ENCODE data around the gene GAS7. TPM values are rescaled to one million over a fixed set of nuclear protein-coding genes. Genes with fewer than 3 reads are reported as not detected.

Gene GAS7
- total and polyA plus RNA-seq, 4 donors: 9.0 to 112 (median 46.1) TPM

DNA sequence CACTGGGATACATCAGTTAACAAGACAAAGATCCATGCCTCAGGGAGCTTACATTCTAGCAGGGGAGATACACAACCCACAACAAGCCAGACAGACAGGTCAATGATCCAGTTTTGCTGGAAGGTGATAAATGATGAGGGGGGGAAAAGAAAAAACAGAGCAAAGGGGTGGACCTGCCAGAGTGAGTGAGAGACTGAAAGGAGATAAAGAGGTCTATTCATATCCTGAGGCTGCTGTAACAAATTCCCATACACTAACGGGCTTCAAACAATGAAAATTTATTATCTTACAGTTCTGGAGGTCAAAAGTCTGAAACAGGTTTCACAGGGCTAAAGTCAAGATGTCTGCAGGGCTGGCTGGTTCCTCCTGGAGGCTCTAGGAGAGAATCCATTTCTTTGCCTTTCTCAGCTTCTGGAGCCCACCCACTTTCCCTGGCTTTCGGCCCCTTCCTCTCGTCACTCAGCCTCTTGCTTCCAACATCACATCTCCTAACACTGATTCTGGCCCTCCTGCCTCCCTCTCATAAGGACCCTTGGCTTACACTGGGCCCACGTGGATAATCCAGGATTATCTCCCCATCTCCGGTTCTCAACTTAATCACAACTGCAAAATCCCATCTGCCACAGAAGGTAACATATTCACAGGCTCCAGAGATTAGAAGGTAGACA is 81.5 kb downstream of the GAS7 start:
- no peak overlapping the region for H3K9ac ChIP-seq (ENCODE audit: insufficient read depth in 1 of 2, low read length in 2 of 2)
- H3K27ac ChIP-seq (ENCODE audit: low read depth in 1 of 2, low read length in 1 of 2): no peak overlapping the region
- H3K4me3 ChIP-seq: no peak overlapping the region
- H3K4me1 ChIP-seq (ENCODE audit: control insufficient read depth in 5 of 5, insufficient read depth in 5 of 5, low read length in 5 of 5): peaks cover 0 to 62% (median 24%) of the 10 kb centered on the region in 5 donors
- 71 to 91% methylated on average over 5 of the region's 5 CpGs for WGBS, 2 donors
- H3K36me3 ChIP-seq (ENCODE audit: control insufficient read depth in 4 of 4, insufficient read depth in 4 of 4, low read length in 4 of 4): no peaks in the 10 kb centered on the region
- TF ChIP-seq, protein P1, sequence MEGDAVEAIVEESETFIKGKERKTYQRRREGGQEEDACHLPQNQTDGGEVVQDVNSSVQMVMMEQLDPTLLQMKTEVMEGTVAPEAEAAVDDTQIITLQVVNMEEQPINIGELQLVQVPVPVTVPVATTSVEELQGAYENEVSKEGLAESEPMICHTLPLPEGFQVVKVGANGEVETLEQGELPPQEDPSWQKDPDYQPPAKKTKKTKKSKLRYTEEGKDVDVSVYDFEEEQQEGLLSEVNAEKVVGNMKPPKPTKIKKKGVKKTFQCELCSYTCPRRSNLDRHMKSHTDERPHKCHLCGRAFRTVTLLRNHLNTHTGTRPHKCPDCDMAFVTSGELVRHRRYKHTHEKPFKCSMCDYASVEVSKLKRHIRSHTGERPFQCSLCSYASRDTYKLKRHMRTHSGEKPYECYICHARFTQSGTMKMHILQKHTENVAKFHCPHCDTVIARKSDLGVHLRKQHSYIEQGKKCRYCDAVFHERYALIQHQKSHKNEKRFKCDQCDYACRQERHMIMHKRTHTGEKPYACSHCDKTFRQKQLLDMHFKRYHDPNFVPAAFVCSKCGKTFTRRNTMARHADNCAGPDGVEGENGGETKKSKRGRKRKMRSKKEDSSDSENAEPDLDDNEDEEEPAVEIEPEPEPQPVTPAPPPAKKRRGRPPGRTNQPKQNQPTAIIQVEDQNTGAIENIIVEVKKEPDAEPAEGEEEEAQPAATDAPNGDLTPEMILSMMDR (IDR thresholded peaks at IDR 0.05; ENCODE audit: control extremely low read depth, extremely low read depth): no peak
- H3K27me3 ChIP-seq (ENCODE audit: control insufficient read depth in 3 of 3, insufficient read depth in 3 of 3, low read length in 2 of 3): no peaks in the 10 kb centered on the region
- ATAC-seq (ENCODE audit: insufficient read depth, low FRiP score) (no peak), DNase-seq (no peak)
- peaks cover 0 to 2% (median 0%) of the 10 kb centered on the region in 4 donors for H3K9me3 ChIP-seq (ENCODE audit: control insufficient read depth in 4 of 4, insufficient read depth in 3 of 4, low read length in 3 of 4)

DNA sequence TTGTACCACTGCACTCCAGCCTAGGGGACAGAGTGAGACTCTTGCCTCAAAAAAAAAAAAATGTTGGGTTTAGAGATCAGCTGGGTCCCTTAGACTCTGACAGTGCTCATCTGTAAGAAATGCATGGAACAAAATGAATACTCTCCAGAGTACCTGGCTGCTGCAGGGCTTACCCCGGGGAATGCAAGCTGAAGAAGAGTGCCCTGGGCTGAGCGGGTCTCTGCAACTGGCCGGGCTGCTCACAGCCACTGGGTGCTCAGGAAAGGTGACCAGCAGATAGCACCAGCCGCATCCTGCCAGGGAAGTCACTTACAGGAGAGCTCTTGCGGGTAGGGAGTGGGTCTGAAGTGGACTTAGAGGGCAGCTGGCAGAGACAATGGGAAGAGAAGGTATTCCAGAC is 82.1 kb downstream of the GAS7 start:
- WGBS, 2 donors: 76 to 92% methylated on average over 5 of the region's 5 CpGs
- no peak for DNase-seq
- ATAC-seq (ENCODE audit: insufficient read depth, low FRiP score): no peak
- Histone ChIP-seq H3K27ac (ENCODE audit: low read depth in 1 of 2, low read length in 1 of 2) (no peak overlapping the region), H3K36me3 (ENCODE audit: control insufficient read depth in 4 of 4, insufficient read depth in 4 of 4, low read length in 4 of 4) (no peaks in the 10 kb centered on the region), H3K27me3 (ENCODE audit: control insufficient read depth in 3 of 3, insufficient read depth in 3 of 3, low read length in 2 of 3) (no peaks in the 10 kb centered on the region), H3K4me1 (ENCODE audit: control insufficient read depth in 5 of 5, insufficient read depth in 5 of 5, low read length in 5 of 5) (peaks cover 0 to 60% (median 24%) of the 10 kb centered on the region in 5 donors), H3K9ac (ENCODE audit: insufficient read depth in 1 of 2, low read length in 2 of 2) (no peak overlapping the region), H3K9me3 (ENCODE audit: control insufficient read depth in 4 of 4, insufficient read depth in 3 of 4, low read length in 3 of 4) (no peaks in the 10 kb centered on the region), H3K4me3 (no peak overlapping the region)
- TF ChIP-seq, protein P1 (IDR thresholded peaks at IDR 0.05; ENCODE audit: control extremely low read depth, extremely low read depth): no peak

DNA sequence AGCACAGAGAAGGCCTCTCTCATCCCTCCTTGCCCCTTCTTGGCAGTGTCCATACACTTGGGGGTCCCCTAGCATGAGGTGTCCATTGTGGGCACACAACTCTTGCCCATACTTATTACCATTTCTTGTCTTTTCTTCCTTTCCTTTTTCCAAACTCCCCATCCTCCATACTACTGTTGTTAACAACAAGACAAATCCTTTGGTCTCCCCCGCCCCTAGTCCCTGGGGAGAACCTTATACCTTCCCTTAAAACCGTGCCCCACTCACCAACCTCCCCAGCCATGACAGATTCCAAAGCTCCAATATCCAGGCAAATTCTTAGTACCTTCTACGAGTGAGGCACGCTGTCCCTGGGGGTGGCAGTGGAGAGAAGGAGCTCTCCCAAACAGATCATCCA is 82.9 kb downstream of the GAS7 start:
- TF ChIP-seq, protein P1 (IDR thresholded peaks at IDR 0.05; ENCODE audit: control extremely low read depth, extremely low read depth): no peak
- Histone ChIP-seq H3K4me3 (no peak overlapping the region), H3K9me3 (ENCODE audit: control insufficient read depth in 4 of 4, insufficient read depth in 3 of 4, low read length in 3 of 4) (no peaks in the 10 kb centered on the region), H3K36me3 (ENCODE audit: control insufficient read depth in 4 of 4, insufficient read depth in 4 of 4, low read length in 4 of 4) (no peaks in the 10 kb centered on the region), H3K27ac (ENCODE audit: low read depth in 1 of 2, low read length in 1 of 2) (peak overlapping the region; percentile 58 to 73), H3K4me1 (ENCODE audit: control insufficient read depth in 5 of 5, insufficient read depth in 5 of 5, low read length in 5 of 5) (peaks cover 0 to 59% (median 22%) of the 10 kb centered on the region in 5 donors), H3K27me3 (ENCODE audit: control insufficient read depth in 3 of 3, insufficient read depth in 3 of 3, low read length in 2 of 3) (no peaks in the 10 kb centered on the region), H3K9ac (ENCODE audit: insufficient read depth in 1 of 2, low read length in 2 of 2) (no peak overlapping the region)
- no peak for DNase-seq
- 74 to 79% methylated on average over 4 of the region's 4 CpGs for WGBS, 2 donors
- ATAC-seq (ENCODE audit: insufficient read depth, low FRiP score): no peak
